GM12891 (cell line): ENCODE results near the gene SORBS1.

Source experiments
- PAX5 ChIP-seq: IDR thresholded peaks from 2 replicates; pipeline ENCODE4 v1.6.1; 2011; ENCODE audit warnings: low read length, moderate library complexity, mild to moderate bottlenecking; ENCODE audit not compliant: insufficient read depth, severe bottlenecking
- POLR2A ChIP-seq: IDR thresholded peaks from 2 replicates; pipeline ENCODE4 v1.6.1; 2011; ENCODE audit warnings: low read depth, low read length, control low read depth
- POLR2AphosphoS5 ChIP-seq: IDR thresholded peaks from 2 replicates; pipeline ENCODE4 v1.6.1; 2011; ENCODE audit warnings: low read depth, low read length, control low read depth
- SPI1 ChIP-seq: IDR thresholded peaks from 2 replicates; pipeline ENCODE4 v1.6.1; 2011; ENCODE audit warnings: low read depth, low read length, control low read depth
- TAF1 ChIP-seq: IDR thresholded peaks from 2 replicates; pipeline ENCODE4 v1.6.1; 2011; ENCODE audit warnings: low read depth, low read length, control low read depth

- no peak for TF ChIP-seq TAF1
- no peak for TF ChIP-seq SPI1
- no peak for TF ChIP-seq POLR2AphosphoS5
- no peak for TF ChIP-seq POLR2A
- no peak for TF ChIP-seq PAX5
Measured at GRCh38 chr10:95525033-95525418, 36.1 kb downstream of the SORBS1 start.
